ENCODE measurements around the gene KIFC1. TPM values are rescaled to one million over a fixed set of nuclear protein-coding genes. Genes with fewer than 3 reads are reported as not detected.

The KIFC1 gene
- total and polyA plus RNA-seq, 9 of the 15 experiments (the other 6 are each of a cell fraction or from before 2014, with no cell fraction given): 1.3 to 95.2 (median 76.9) TPM

DNA sequence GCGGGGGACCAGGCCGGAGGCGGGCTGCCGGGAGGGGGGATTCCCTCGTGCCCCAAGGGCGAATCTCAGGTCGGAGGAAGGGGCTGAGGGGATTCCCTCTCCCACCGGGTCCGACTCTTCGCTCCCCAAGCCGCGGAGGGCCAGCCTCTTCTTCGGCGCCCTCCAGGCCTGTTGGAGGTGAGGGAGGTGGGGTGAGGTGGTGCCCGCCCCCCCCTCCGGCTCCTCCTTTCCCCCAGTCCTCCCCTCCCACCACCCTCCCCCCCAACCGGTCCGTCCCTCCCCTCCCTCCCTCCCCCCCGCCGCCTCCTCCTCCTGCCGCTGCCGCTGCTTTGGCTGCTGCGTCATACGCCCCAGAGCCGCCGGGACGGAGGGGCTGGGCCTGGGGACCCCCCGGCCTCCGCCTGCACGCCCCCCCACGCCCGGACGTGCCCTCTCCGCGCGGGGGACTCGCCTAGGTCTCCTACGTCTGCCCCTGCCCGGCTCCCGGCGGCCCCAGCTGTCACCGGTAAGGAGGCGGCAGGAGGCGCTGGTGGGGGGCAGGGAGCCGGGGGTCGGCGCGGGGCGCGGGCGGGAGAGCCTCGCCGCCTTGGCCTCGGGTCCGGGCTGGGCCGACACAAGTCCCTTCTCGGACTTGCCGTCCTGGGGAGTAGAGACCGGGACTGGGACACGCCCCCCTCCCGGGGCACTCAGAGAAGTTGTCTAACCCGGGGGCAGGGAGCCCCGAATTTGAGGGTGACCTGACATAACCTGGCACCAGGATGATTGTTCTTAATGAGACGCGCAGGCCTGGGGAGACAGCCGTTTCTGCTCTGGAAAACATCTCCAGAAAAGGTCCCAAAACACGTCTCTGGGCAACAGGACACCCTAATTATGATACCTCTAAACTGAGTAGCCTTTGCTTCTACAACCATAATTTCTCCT is 19.3 kb downstream of the KIFC1 start, which contains the start of gene PHF1 (continued):
- TF ChIP-seq RB1 (IDR thresholded peaks at IDR 0.05; ENCODE audit: low read depth) (peak; percentile 46; the same call in 1 of the 2 replicates), BACH1 (tag; IDR thresholded peaks at IDR 0.05) (no peak), KLF10 (CRISPR knock-in tag; IDR thresholded peaks at IDR 0.05) (no peak), HDGF (IDR thresholded peaks at IDR 0.05) (no peak), RBM34 (IDR thresholded peaks at IDR 0.05; ENCODE audit: borderline replicate concordance, insufficient read depth, low read length) (no peak), RUNX1 (IDR thresholded peaks at IDR 0.05; ENCODE audit: low read depth) (no peak), SETDB1 (IDR thresholded peaks at IDR 0.05; ENCODE audit: low read length) (no peak), ZNF76 (CRISPR knock-in tag; IDR thresholded peaks at IDR 0.05; ENCODE audit: borderline replicate concordance) (no peak), ARID1B (IDR thresholded peaks at IDR 0.05) (no peak), TBP (optimal IDR thresholded peaks at IDR 0.05; ENCODE audit: low read depth, low read length) (no peak), PRPF4 (IDR thresholded peaks at IDR 0.05; ENCODE audit: insufficient read depth, low read depth, low read length, poor library complexity, severe bottlenecking) (no peak), ZNF133 (CRISPR knock-in tag; IDR thresholded peaks at IDR 0.05) (no peak), ZNF3 (CRISPR knock-in tag; IDR thresholded peaks at IDR 0.05) (no peak), EZH2 (IDR thresholded peaks at IDR 0.05; ENCODE audit: borderline replicate concordance, low read depth, low read length) (no peak), PTTG1 (tag; IDR thresholded peaks at IDR 0.05; ENCODE audit: low read depth) (no peak), HNRNPL (IDR thresholded peaks at IDR 0.05; ENCODE audit: low read depth, low read length) (no peak), IRF2 (CRISPR knock-in tag; IDR thresholded peaks at IDR 0.05) (no peak), RNF2 (IDR thresholded peaks at IDR 0.05) (0 out of 2 replicates have a peak, but pooled peaks have one; percentile 18), MXI1 (IDR thresholded peaks at IDR 0.05; ENCODE audit: low read depth, low read length) (no peak)
- TF ChIP-seq, protein P1, sequence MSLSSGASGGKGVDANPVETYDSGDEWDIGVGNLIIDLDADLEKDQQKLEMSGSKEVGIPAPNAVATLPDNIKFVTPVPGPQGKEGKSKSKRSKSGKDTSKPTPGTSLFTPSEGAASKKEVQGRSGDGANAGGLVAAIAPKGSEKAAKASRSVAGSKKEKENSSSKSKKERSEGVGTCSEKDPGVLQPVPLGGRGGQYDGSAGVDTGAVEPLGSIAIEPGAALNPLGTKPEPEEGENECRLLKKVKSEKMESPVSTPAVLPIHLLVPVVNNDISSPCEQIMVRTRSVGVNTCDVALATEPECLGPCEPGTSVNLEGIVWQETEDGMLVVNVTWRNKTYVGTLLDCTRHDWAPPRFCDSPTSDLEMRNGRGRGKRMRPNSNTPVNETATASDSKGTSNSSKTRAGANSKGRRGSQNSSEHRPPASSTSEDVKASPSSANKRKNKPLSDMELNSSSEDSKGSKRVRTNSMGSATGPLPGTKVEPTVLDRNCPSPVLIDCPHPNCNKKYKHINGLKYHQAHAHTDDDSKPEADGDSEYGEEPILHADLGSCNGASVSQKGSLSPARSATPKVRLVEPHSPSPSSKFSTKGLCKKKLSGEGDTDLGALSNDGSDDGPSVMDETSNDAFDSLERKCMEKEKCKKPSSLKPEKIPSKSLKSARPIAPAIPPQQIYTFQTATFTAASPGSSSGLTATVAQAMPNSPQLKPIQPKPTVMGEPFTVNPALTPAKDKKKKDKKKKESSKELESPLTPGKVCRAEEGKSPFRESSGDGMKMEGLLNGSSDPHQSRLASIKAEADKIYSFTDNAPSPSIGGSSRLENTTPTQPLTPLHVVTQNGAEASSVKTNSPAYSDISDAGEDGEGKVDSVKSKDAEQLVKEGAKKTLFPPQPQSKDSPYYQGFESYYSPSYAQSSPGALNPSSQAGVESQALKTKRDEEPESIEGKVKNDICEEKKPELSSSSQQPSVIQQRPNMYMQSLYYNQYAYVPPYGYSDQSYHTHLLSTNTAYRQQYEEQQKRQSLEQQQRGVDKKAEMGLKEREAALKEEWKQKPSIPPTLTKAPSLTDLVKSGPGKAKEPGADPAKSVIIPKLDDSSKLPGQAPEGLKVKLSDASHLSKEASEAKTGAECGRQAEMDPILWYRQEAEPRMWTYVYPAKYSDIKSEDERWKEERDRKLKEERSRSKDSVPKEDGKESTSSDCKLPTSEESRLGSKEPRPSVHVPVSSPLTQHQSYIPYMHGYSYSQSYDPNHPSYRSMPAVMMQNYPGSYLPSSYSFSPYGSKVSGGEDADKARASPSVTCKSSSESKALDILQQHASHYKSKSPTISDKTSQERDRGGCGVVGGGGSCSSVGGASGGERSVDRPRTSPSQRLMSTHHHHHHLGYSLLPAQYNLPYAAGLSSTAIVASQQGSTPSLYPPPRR (CRISPR knock-in tag; IDR thresholded peaks at IDR 0.05; ENCODE audit: borderline replicate concordance): no peak
- TF ChIP-seq, protein P2, sequence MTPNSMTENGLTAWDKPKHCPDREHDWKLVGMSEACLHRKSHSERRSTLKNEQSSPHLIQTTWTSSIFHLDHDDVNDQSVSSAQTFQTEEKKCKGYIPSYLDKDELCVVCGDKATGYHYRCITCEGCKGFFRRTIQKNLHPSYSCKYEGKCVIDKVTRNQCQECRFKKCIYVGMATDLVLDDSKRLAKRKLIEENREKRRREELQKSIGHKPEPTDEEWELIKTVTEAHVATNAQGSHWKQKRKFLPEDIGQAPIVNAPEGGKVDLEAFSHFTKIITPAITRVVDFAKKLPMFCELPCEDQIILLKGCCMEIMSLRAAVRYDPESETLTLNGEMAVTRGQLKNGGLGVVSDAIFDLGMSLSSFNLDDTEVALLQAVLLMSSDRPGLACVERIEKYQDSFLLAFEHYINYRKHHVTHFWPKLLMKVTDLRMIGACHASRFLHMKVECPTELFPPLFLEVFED (CRISPR knock-in tag; conservative IDR thresholded peaks at IDR 0.05): 0 out of 2 replicates have a peak, but pooled peaks have one; percentile 45
- TF ChIP-seq, protein P3, sequence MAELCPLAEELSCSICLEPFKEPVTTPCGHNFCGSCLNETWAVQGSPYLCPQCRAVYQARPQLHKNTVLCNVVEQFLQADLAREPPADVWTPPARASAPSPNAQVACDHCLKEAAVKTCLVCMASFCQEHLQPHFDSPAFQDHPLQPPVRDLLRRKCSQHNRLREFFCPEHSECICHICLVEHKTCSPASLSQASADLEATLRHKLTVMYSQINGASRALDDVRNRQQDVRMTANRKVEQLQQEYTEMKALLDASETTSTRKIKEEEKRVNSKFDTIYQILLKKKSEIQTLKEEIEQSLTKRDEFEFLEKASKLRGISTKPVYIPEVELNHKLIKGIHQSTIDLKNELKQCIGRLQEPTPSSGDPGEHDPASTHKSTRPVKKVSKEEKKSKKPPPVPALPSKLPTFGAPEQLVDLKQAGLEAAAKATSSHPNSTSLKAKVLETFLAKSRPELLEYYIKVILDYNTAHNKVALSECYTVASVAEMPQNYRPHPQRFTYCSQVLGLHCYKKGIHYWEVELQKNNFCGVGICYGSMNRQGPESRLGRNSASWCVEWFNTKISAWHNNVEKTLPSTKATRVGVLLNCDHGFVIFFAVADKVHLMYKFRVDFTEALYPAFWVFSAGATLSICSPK (IDR thresholded peaks at IDR 0.05; ENCODE audit: borderline replicate concordance): no peak
